ENCODE data around the gene PRX.

DNA sequence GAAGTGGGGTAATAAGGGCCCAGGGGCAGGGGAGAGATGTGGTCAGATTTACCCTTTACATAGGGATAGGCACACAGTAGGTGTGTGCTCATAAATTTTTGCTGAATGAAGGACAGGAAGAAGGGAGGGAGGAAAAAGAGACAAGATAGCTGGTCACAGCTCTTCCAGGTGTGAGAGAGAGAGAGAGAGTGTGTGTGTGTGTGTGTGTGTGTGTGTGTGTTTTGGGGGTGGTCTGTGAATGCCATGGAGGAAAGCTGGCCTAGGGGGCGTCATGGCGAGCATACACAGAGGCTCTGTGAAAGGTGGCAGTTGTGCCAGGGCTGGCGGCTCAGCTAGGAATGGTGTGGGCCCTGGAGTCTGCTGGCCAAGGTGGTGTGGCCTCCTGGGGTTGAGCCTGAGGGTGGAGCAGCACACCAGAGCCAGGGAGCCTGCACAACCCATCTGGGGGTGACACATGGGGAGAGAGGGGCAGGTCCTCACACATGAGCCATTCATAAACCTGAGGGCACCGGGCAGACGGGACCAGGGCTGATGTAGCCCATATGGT, 6.0 kb upstream of the PRX start:
- TF ChIP-seq, protein P1, sequence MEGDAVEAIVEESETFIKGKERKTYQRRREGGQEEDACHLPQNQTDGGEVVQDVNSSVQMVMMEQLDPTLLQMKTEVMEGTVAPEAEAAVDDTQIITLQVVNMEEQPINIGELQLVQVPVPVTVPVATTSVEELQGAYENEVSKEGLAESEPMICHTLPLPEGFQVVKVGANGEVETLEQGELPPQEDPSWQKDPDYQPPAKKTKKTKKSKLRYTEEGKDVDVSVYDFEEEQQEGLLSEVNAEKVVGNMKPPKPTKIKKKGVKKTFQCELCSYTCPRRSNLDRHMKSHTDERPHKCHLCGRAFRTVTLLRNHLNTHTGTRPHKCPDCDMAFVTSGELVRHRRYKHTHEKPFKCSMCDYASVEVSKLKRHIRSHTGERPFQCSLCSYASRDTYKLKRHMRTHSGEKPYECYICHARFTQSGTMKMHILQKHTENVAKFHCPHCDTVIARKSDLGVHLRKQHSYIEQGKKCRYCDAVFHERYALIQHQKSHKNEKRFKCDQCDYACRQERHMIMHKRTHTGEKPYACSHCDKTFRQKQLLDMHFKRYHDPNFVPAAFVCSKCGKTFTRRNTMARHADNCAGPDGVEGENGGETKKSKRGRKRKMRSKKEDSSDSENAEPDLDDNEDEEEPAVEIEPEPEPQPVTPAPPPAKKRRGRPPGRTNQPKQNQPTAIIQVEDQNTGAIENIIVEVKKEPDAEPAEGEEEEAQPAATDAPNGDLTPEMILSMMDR (CRISPR knock-in tag; IDR thresholded peaks at IDR 0.05) = no peak
- TF ChIP-seq TAF15 (IDR thresholded peaks at IDR 0.05; ENCODE audit: low read depth, low read length, poor library complexity, severe bottlenecking) (no peak), RFXANK (CRISPR knock-in tag; IDR thresholded peaks at IDR 0.05) (no peak), TCF7L2 (IDR thresholded peaks at IDR 0.05; ENCODE audit: low read depth, low read length) (no peak), ZSCAN22 (CRISPR knock-in tag; IDR thresholded peaks at IDR 0.05) (no peak), TAF1 (CRISPR knock-in tag; IDR thresholded peaks at IDR 0.05) (no peak), MAFG (CRISPR knock-in tag; IDR thresholded peaks at IDR 0.05) (no peak), HDAC2 (CRISPR knock-in tag; IDR thresholded peaks at IDR 0.05) (no peak), GABPA (IDR thresholded peaks at IDR 0.05; ENCODE audit: low read depth, low read length) (no peak), GABPA (CRISPR knock-in tag; IDR thresholded peaks at IDR 0.05; ENCODE audit: low read depth) (no peak)
- TF ChIP-seq, protein P2, sequence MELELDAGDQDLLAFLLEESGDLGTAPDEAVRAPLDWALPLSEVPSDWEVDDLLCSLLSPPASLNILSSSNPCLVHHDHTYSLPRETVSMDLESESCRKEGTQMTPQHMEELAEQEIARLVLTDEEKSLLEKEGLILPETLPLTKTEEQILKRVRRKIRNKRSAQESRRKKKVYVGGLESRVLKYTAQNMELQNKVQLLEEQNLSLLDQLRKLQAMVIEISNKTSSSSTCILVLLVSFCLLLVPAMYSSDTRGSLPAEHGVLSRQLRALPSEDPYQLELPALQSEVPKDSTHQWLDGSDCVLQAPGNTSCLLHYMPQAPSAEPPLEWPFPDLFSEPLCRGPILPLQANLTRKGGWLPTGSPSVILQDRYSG (CRISPR knock-in tag; IDR thresholded peaks at IDR 0.05) = no peak
- TF ChIP-seq, protein P3, sequence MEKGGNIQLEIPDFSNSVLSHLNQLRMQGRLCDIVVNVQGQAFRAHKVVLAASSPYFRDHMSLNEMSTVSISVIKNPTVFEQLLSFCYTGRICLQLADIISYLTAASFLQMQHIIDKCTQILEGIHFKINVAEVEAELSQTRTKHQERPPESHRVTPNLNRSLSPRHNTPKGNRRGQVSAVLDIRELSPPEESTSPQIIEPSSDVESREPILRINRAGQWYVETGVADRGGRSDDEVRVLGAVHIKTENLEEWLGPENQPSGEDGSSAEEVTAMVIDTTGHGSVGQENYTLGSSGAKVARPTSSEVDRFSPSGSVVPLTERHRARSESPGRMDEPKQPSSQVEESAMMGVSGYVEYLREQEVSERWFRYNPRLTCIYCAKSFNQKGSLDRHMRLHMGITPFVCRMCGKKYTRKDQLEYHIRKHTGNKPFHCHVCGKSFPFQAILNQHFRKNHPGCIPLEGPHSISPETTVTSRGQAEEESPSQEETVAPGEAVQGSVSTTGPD (CRISPR knock-in tag; IDR thresholded peaks at IDR 0.05) = no peak
- TF ChIP-seq, protein P4, sequence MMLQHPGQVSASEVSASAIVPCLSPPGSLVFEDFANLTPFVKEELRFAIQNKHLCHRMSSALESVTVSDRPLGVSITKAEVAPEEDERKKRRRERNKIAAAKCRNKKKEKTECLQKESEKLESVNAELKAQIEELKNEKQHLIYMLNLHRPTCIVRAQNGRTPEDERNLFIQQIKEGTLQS (CRISPR knock-in tag; IDR thresholded peaks at IDR 0.05) = no peak

Data from HepG2 (cell line).